ENCODE measurements around the gene TOM1L2. TPM values are rescaled to one million over a fixed set of nuclear protein-coding genes. Genes with fewer than 3 reads are reported as not detected.
A peak's percentile ranks its signal among the peaks of the same experiment; 100 is the strongest.

Gene TOM1L2
- total and polyA plus RNA-seq, 9 donors = 18.5 to 40.1 (median 30.2) TPM

DNA sequence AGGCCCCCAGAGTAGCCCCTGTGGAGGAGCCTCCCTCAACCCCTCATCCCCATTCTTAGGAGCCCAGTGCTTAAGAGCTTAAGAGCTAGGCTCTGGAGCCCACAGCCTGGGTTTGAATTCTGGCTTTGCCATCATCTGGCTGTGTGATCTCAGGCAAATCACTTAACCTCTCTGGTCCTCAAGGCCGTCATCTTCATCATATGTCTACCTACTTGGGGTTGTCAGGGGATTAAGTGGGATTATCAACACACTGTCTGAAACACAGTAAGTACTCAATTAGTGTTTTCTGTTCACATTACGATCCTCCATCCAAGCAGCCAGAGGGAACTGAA lies 140.2 kb downstream of the TOM1L2 start:
- Histone ChIP-seq H3K27ac (ENCODE audit: low read length) (no peak overlapping the region), H3K9me3 (replicated peaks; ENCODE audit: control insufficient read depth, low read depth, low read length) (no peaks in the 10 kb centered on the region), H3K4me3 (ENCODE audit: low read length) (no peak overlapping the region), H3K4me1 (ENCODE audit: control insufficient read depth, insufficient read depth, low read length) (peaks cover 36% of the 10 kb centered on the region), H3K27me3 (ENCODE audit: control insufficient read depth, insufficient read depth, low read length) (no peaks in the 10 kb centered on the region), H3K36me3 (ENCODE audit: control insufficient read depth, insufficient read depth, low read length) (peaks cover 14% of the 10 kb centered on the region)
- WGBS (ENCODE audit: insufficient coverage) = 70% methylated on average over 1 of the region's 2 CpGs
- no peak for DNase-seq

DNA sequence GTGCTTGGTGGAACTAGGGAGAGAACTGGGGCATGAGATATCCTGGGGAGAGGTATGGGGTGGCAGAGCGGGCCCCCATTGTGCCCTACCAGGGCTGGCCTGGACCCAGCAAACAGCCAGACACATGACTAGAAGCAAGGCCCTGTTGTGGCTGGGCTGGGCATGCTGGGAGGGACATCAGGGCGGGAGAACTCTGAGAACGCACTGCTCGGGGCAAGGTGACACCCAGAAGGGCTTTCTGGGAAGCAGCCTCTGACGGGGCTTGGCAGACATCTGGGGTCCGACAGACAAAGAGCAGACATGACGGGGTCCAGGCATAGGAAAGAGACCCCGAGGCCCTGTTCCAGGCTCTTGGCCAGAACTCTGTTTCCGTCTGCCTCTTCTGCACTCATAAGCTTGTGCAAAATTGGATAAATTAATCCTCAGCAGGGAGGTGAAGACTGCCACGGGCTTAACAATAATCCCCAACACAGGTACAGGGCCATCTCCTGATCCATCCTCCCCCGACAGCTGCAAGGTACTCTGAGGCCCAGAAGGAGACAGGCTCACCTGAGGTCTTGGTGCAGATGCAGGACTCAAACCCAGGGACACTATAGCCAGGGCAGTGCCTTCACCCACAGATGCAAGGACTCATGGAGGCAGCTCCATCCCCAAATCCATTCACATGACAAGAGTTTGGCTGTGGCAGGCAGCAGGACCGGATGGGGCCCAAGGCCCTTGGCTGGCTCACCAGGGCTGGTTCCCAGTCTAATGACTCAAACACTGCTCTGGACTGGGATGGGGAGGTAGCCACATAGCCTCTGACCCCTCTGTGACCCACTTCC lies 140.8 kb downstream of the TOM1L2 start:
- DNase-seq = peak; percentile 37
- Histone ChIP-seq H3K4me1 (ENCODE audit: control insufficient read depth, insufficient read depth, low read length) (peaks cover 39% of the 10 kb centered on the region), H3K36me3 (ENCODE audit: control insufficient read depth, insufficient read depth, low read length) (peaks cover 17% of the 10 kb centered on the region), H3K27ac (ENCODE audit: low read length) (no peak overlapping the region), H3K9me3 (replicated peaks; ENCODE audit: control insufficient read depth, low read depth, low read length) (no peaks in the 10 kb centered on the region), H3K4me3 (ENCODE audit: low read length) (no peak overlapping the region), H3K27me3 (ENCODE audit: control insufficient read depth, insufficient read depth, low read length) (no peaks in the 10 kb centered on the region)
- 50% methylated on average over 11 of the region's 12 CpGs for WGBS (ENCODE audit: insufficient coverage)

DNA sequence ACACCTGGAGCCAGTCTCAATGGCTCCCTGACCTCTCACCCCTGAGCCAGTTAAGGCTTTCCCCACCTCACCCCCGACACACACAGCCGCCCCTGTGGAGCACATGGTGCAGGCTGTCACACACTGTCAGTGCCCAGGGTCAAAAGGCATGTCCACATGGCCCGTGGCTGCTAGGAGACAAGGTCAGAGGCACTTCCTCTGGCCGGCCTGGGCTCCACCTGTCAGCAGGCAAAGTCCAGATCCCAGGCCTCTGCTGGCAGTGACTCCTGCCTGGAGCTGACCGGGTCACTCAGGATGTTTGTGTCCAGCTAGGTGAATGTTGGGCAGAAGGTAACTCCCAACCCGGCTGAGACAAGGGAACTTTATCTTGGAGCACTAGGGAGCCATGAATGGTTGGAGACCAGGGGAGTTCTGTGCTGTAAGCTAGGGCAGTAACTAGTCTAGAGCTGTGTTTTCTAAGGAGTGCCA lies 141.4 kb downstream of the TOM1L2 start:
- DNase-seq = no peak
- Histone ChIP-seq H3K27me3 (ENCODE audit: control insufficient read depth, insufficient read depth, low read length) (no peaks in the 10 kb centered on the region), H3K9me3 (replicated peaks; ENCODE audit: control insufficient read depth, low read depth, low read length) (no peaks in the 10 kb centered on the region), H3K36me3 (ENCODE audit: control insufficient read depth, insufficient read depth, low read length) (peaks cover 17% of the 10 kb centered on the region), H3K27ac (ENCODE audit: low read length) (no peak overlapping the region), H3K4me1 (ENCODE audit: control insufficient read depth, insufficient read depth, low read length) (peaks cover 42% of the 10 kb centered on the region), H3K4me3 (ENCODE audit: low read length) (no peak overlapping the region)
- 52% methylated on average over 6 of the region's 6 CpGs for WGBS (ENCODE audit: insufficient coverage)

DNA sequence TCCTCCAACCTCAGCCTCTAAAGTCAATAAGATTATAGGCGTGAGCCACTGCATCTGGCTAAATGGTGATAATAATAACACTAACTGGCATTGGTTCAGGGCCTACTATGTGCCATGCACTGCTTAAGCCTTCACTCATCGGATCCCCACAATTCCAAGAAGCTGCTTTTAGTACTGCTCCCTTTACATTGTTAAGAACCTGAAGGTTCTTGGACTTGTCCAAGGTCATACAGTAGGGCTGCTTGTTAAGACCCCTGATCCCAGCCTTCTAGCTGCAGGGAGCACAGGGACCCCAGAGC lies 142.0 kb downstream of the TOM1L2 start:
- 92% methylated on average over 2 of the region's 2 CpGs for WGBS (ENCODE audit: insufficient coverage)
- Histone ChIP-seq H3K4me1 (ENCODE audit: control insufficient read depth, insufficient read depth, low read length) (peaks cover 42% of the 10 kb centered on the region), H3K9me3 (replicated peaks; ENCODE audit: control insufficient read depth, low read depth, low read length) (no peaks in the 10 kb centered on the region), H3K27me3 (ENCODE audit: control insufficient read depth, insufficient read depth, low read length) (no peaks in the 10 kb centered on the region), H3K27ac (ENCODE audit: low read length) (no peak overlapping the region), H3K4me3 (ENCODE audit: low read length) (no peak overlapping the region), H3K36me3 (ENCODE audit: control insufficient read depth, insufficient read depth, low read length) (peaks cover 17% of the 10 kb centered on the region)
- no peak for DNase-seq

DNA sequence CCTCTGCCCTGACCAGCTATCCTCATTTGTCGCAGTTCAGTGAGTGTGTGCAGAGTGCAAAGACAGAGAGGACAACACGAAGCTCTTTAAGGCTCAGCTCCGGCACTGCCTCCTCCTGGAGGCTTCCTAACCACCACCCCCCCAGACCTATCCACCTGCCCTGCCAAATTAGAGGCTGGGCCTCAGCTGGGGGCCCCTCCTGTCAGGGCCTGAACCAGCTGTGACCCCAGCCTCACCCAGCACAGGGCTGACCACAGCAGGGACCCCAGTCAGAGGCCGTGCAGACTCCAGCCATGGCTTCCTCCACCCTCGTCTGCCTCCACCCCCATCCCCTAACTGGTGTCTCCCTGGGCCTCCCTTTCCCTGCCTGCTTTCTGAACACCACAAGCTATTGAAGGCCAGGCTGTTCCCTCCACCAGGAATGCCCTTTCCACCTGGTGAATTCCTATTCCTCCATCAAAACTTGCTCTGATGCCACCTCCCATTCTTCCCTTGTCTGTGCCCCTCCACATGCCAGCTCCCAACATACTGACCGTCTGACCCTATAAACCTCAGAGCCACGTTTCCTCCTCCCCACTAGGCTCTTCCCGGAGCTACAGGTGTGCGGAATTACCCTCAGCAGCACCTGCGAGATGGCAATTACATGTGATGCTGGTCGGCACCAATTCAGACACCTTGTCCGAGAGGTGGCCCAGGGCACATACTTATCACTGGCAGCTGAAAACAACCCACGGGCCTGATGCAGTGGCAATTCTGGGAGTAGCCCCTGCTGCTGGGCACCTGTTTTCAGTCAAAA lies 144.2 kb downstream of the TOM1L2 start:
- H3K4me1 ChIP-seq (ENCODE audit: control insufficient read depth, insufficient read depth, low read length) = peaks cover 54% of the 10 kb centered on the region
- WGBS (ENCODE audit: insufficient coverage) = 54% methylated on average over 11 of the region's 13 CpGs
- peaks cover 17% of the 10 kb centered on the region for H3K36me3 ChIP-seq (ENCODE audit: control insufficient read depth, insufficient read depth, low read length)
- H3K9me3 ChIP-seq (replicated peaks; ENCODE audit: control insufficient read depth, low read depth, low read length) = no peaks in the 10 kb centered on the region
- no peak for DNase-seq
- no peaks in the 10 kb centered on the region for H3K27me3 ChIP-seq (ENCODE audit: control insufficient read depth, insufficient read depth, low read length)
- H3K27ac ChIP-seq (ENCODE audit: low read length) = no peak overlapping the region
- H3K4me3 ChIP-seq (ENCODE audit: low read length) = no peak overlapping the region

DNA sequence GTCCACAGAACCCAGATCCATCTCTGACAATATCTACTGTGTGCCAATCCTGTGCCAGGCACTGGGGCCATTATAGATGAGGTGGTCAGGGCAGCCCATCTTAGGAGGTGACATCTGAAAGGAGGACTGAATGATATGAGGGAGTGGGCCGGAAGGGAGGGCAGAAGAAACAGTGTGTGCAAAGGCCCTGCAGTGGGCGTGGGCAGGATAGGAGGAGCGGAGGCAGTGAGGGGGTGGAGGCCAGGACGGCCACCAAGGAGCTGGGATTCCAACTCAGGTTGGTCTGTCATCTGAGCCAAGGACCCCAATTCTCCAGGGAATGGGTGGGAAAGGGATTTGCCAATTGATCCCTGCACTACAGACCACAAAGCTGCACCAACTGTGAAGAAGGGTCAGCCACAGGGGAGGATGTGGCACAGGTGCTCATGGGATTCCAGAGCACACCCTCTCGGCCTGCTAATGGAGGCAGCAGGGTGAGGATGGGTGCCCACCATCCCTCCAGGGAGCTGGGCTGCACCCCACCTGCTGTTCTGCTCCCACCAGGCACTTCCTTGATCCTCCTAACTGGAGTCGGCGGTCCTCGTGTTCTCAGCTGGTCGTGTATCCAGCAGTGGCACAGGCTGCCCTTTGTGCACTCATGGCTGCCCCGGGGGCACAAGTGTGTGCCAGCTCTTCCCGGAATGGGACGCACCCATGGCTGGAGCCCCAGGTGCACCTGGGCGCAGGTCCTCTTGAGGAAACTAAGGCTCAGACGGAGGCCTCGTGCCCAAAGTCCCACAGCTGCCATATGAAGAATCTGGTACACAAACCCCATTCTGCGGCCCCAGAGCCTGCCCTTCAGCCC lies 145.0 kb downstream of the TOM1L2 start:
- Histone ChIP-seq H3K9me3 (replicated peaks; ENCODE audit: control insufficient read depth, low read depth, low read length) (no peaks in the 10 kb centered on the region), H3K4me1 (ENCODE audit: control insufficient read depth, insufficient read depth, low read length) (peaks cover 62% of the 10 kb centered on the region), H3K27me3 (ENCODE audit: control insufficient read depth, insufficient read depth, low read length) (no peaks in the 10 kb centered on the region), H3K4me3 (ENCODE audit: low read length) (no peak overlapping the region), H3K36me3 (ENCODE audit: control insufficient read depth, insufficient read depth, low read length) (peaks cover 17% of the 10 kb centered on the region), H3K27ac (ENCODE audit: low read length) (no peak overlapping the region)
- DNase-seq = no peak
- 86% methylated on average over 15 of the region's 16 CpGs for WGBS (ENCODE audit: insufficient coverage)

DNA sequence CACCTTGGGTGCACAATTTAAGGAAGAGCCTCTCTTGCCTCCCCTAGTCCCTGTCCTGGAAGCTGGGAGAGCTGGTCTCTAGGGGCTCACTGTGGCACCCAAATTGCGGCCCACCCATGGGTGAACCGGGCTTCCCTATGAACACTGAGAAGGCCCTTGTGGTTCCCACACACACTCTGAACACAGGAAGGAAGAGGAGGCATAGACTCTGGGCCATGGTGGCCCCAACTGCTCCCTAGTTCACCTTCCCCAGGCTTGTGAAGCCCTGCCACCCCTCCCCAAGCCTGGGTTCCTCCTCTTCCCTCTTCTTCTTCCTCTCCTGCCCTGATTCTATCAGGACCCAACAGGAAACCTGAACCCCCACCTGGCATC lies 145.9 kb downstream of the TOM1L2 start:
- Histone ChIP-seq H3K36me3 (ENCODE audit: control insufficient read depth, insufficient read depth, low read length) (peaks cover 14% of the 10 kb centered on the region), H3K4me1 (ENCODE audit: control insufficient read depth, insufficient read depth, low read length) (peaks cover 65% of the 10 kb centered on the region), H3K4me3 (ENCODE audit: low read length) (no peak overlapping the region), H3K27ac (ENCODE audit: low read length) (no peak overlapping the region), H3K27me3 (ENCODE audit: control insufficient read depth, insufficient read depth, low read length) (no peaks in the 10 kb centered on the region), H3K9me3 (replicated peaks; ENCODE audit: control insufficient read depth, low read depth, low read length) (no peaks in the 10 kb centered on the region)
- no peak for DNase-seq
- WGBS (ENCODE audit: insufficient coverage) = no CpG with 5 or more reads among the region's 2 CpGs

DNA sequence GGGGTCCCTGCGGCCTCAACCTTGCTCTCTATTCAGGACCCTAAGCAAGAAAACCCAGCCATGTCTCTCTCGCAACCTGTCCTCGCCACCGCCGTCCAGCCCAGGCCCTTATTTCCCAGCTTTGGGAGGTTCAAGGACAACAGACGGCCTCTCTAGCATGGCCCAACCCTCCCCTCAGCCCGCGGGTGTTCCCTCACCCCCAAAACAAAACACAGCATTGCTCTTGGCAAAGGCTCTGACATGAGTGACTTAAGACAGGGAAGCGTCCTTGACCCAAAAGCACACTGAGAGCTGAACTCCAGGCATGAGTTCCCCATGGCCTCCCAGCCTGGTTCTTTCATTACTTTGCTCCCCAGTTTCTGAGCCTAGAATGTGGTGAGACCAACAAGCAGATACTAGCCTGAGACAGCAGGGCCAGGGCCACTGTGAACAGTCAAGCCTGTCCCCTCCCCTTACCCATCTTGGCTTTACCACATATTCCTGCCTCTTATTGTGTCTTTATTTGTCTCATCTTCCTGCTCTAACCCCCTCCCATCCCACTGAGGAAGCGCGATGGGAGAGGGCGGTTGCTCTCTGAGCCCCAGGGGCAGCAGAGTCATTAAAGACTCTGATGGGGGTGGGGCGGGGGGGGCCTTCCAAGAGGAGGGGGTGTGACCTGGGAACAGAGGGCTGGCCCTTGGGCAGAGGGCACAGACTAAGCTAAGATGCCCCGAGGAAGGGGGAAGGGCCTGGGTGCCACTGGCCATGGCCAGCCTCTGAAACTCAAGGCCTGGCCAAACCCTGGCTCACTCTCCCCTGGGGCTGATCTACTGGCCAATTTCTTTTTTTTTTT lies 147.2 kb downstream of the TOM1L2 start:
- peaks cover 60% of the 10 kb centered on the region for H3K4me1 ChIP-seq (ENCODE audit: control insufficient read depth, insufficient read depth, low read length)

DNA sequence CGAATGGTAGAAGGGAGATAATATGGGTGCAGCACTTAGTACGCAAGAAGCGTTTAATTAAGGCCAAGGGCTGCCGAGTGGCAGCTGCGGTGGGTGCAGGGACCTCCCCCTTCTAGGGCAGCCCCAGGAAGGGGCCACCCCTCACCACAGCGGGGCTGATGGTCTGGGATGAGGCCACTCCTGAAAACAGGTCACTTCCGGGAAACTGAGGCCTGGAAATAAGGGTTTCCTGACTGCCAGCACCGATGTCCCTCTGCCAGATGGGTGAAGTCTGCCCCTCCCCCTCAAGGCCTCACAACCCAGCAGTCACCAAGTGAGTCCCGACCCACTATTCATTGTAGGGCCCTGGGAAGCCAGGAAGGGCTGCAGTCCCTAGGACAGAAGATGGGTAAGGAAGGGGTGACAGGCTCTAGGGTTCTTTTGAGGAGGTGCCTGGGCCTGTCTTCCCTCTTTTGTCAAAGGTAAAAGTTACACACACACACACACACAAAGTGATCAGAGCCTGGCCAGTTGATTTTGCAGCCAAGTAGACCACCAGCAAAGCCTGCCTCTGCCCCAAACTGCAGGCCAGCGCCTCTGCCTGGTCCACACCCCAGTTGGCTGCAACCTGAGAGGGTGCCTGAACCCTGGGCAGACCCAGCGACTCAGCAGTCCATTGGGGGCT lies 147.9 kb downstream of the TOM1L2 start:
- DNase-seq = peak; percentile 54
- Histone ChIP-seq H3K27me3 (ENCODE audit: control insufficient read depth, insufficient read depth, low read length) (no peaks in the 10 kb centered on the region), H3K27ac (ENCODE audit: low read length) (peak overlapping the region; percentile 91), H3K4me3 (ENCODE audit: low read length) (peak overlapping the region; percentile 45), H3K4me1 (ENCODE audit: control insufficient read depth, insufficient read depth, low read length) (peaks cover 67% of the 10 kb centered on the region), H3K36me3 (ENCODE audit: control insufficient read depth, insufficient read depth, low read length) (peaks cover 20% of the 10 kb centered on the region), H3K9me3 (replicated peaks; ENCODE audit: control insufficient read depth, low read depth, low read length) (no peaks in the 10 kb centered on the region)
- 12% methylated on average over 6 of the region's 11 CpGs for WGBS (ENCODE audit: insufficient coverage)

More for the DNA sequence above, 147.2 kb downstream of the TOM1L2 start:
- no peaks in the 10 kb centered on the region for H3K27me3 ChIP-seq (ENCODE audit: control insufficient read depth, insufficient read depth, low read length)
- H3K36me3 ChIP-seq (ENCODE audit: control insufficient read depth, insufficient read depth, low read length) = peaks cover 15% of the 10 kb centered on the region
- WGBS (ENCODE audit: insufficient coverage) = 46% methylated on average over 7 of the region's 14 CpGs
- no peaks in the 10 kb centered on the region for H3K9me3 ChIP-seq (replicated peaks; ENCODE audit: control insufficient read depth, low read depth, low read length)
- DNase-seq = peak; percentile 49
- peak overlapping the region; percentile 91 for H3K27ac ChIP-seq (ENCODE audit: low read length)
- H3K4me3 ChIP-seq (ENCODE audit: low read length) = no peak overlapping the region
